Astrocyte (in vitro differentiated cells and primary cell): ENCODE measurements around the gene PLA2R1. TPM values are rescaled to one million over a fixed set of nuclear protein-coding genes. Genes with fewer than 3 reads are reported as not detected.

ENCODE experiments used
- DNase-seq: peaks from one replicate; pipeline ENCODE4 v3.0.0-alpha.2; 2010; ENCODE audit warnings: low read depth
- FAIRE-seq: peaks from 2 replicates; lab custom pipeline; 2011; peaks lifted over from hg19 to GRCh38; lab: Jason Lieb, UNC
- H2AFZ ChIP-seq: 2 replicates; pipeline ENCODE4 v1.6.0; 2012; ENCODE audit warnings: low read depth, low read length, inconsistent platforms
- H3K27ac ChIP-seq: 2 replicates; pipeline ENCODE4 v1.5.1; 2011; ENCODE audit warnings: low read depth, low read length, inconsistent platforms
- H3K27me3 ChIP-seq: 2 replicates; pipeline ENCODE4 v1.6.0; 2011; ENCODE audit warnings: low read length, inconsistent platforms; ENCODE audit not compliant: insufficient read depth
- H3K36me3 ChIP-seq: 2 replicates; pipeline ENCODE4 v1.5.1; 2011; ENCODE audit warnings: low read length, inconsistent platforms; ENCODE audit not compliant: insufficient read depth
- H3K4me1 ChIP-seq: 2 replicates; pipeline ENCODE4 v1.5.1; 2011; ENCODE audit warnings: low read length, inconsistent platforms; ENCODE audit not compliant: insufficient read depth
- H3K4me2 ChIP-seq: 2 replicates; pipeline ENCODE4 v1.6.0; 2012; ENCODE audit warnings: low read length, inconsistent platforms
- H3K4me3 ChIP-seq: 2 replicates; pipeline ENCODE4 v1.5.1; 2011; ENCODE audit warnings: low read depth, mild to moderate bottlenecking, low read length, inconsistent platforms; ENCODE audit not compliant: insufficient read depth
- H3K79me2 ChIP-seq: 2 replicates; pipeline ENCODE4 v1.6.0; 2012; ENCODE audit warnings: mild to moderate bottlenecking, low read length, inconsistent platforms; ENCODE audit not compliant: insufficient read depth
- H3K9ac ChIP-seq: 2 replicates; pipeline ENCODE4 v1.6.0; 2012; ENCODE audit warnings: mild to moderate bottlenecking, low read length, inconsistent platforms
- H3K9me3 ChIP-seq: 2 replicates; pipeline ENCODE4 v1.5.1; 2012; ENCODE audit warnings: low read depth, mild to moderate bottlenecking, low read length, inconsistent platforms; ENCODE audit not compliant: insufficient read depth
- H4K20me1 ChIP-seq: 2 replicates; pipeline ENCODE4 v1.6.0; 2012; ENCODE audit warnings: low read length, inconsistent platforms; ENCODE audit not compliant: insufficient read depth
- H3K27ac Mint-ChIP-seq: one replicate; pipeline ENCODE4 v1.8.0; 2021; ENCODE audit warnings: mild to moderate bottlenecking, mixed read lengths; ENCODE audit not compliant: unreplicated experiment
- H3K27me3 Mint-ChIP-seq: one replicate; pipeline ENCODE4 v1.8.0; 2021; ENCODE audit warnings: low read depth, mixed read lengths; ENCODE audit not compliant: unreplicated experiment
- H3K36me3 Mint-ChIP-seq: one replicate; pipeline ENCODE4 v1.8.0; 2021; ENCODE audit warnings: low read depth, mixed read lengths; ENCODE audit not compliant: unreplicated experiment
- H3K4me1 Mint-ChIP-seq: one replicate; pipeline ENCODE4 v1.8.0; 2021; ENCODE audit warnings: low read depth, mixed read lengths; ENCODE audit not compliant: unreplicated experiment
- H3K4me3 Mint-ChIP-seq: one replicate; pipeline ENCODE4 v1.8.0; 2021; ENCODE audit warnings: mild to moderate bottlenecking, moderate library complexity, mixed read lengths; ENCODE audit not compliant: unreplicated experiment
- H3K9me3 Mint-ChIP-seq: one replicate; pipeline ENCODE4 v1.8.0; 2021; ENCODE audit warnings: mild to moderate bottlenecking, mixed read lengths; ENCODE audit not compliant: unreplicated experiment
- CTCF ChIP-seq: IDR thresholded peaks from 2 replicates; pipeline ENCODE4 v1.5.1; 2011; ENCODE audit warnings: low read depth, mild to moderate bottlenecking, inconsistent platforms, low read length, moderate library complexity; ENCODE audit not compliant: insufficient read depth
- EZH2 ChIP-seq: IDR thresholded peaks from 2 replicates; pipeline ENCODE4 v1.6.1; 2012; ENCODE audit warnings: mild to moderate bottlenecking, low read length, inconsistent platforms; ENCODE audit not compliant: insufficient read depth
- total RNA-seq: library from RNA; stranded (reverse); gene quantifications from 2 replicates; pipeline ENCODE4 v1.2.1, GENCODE V29; 2021

PLA2R1 gene
- total RNA-seq, 1 donor from 2014 or later, result 7.1 TPM

- H3K9me3 ChIP-seq, result peaks cover 22% of the 10 kb centered on the region
- peaks cover 45% of the 10 kb centered on the region for H3K9me3 Mint-ChIP-seq
- H3K27ac Mint-ChIP-seq, result peak overlapping the region; percentile 92
- H3K27ac ChIP-seq, result no peak overlapping the region
- no peaks in the 10 kb centered on the region for H3K79me2 ChIP-seq
- no peaks in the 10 kb centered on the region for H4K20me1 ChIP-seq
- H3K4me3 Mint-ChIP-seq, result no peak overlapping the region
- peaks cover 12% of the 10 kb centered on the region for H3K4me1 Mint-ChIP-seq
- peaks cover 8% of the 10 kb centered on the region for H3K36me3 Mint-ChIP-seq
- H3K9ac ChIP-seq, result no peak overlapping the region
- H3K27me3 Mint-ChIP-seq, result no peaks in the 10 kb centered on the region
- H3K4me2 ChIP-seq, result no peak overlapping the region
- DNase-seq (peak; percentile 65), FAIRE-seq (peak; percentile 13)
- H3K4me3 ChIP-seq, result no peak overlapping the region
- H3K4me1 ChIP-seq, result no peaks in the 10 kb centered on the region
- no peaks in the 10 kb centered on the region for H3K27me3 ChIP-seq
- no peak overlapping the region for H2AFZ ChIP-seq
- TF ChIP-seq CTCF (no peak), EZH2 (no peak)
- no peaks in the 10 kb centered on the region for H3K36me3 ChIP-seq
Measured at GRCh38 chr2:160091381-160091780, 29.0 kb upstream of the PLA2R1 start.

- no peak for DNase-seq
- H3K27ac Mint-ChIP-seq, result no peak overlapping the region
- H3K4me1 Mint-ChIP-seq, result peaks cover 11% of the 10 kb centered on the region
- H3K27me3 ChIP-seq, result no peaks in the 10 kb centered on the region
- H3K27me3 Mint-ChIP-seq, result no peaks in the 10 kb centered on the region
- no peak overlapping the region for H3K27ac ChIP-seq
- TF ChIP-seq CTCF (peak; percentile 25), EZH2 (no peak)
- H3K36me3 ChIP-seq, result no peaks in the 10 kb centered on the region
- H3K36me3 Mint-ChIP-seq, result peaks cover 8% of the 10 kb centered on the region
- H3K79me2 ChIP-seq, result no peaks in the 10 kb centered on the region
- no peak for FAIRE-seq
- no peak overlapping the region for H3K9ac ChIP-seq
- H3K4me2 ChIP-seq, result no peak overlapping the region
- no peak overlapping the region for H3K4me3 ChIP-seq
- peaks cover 47% of the 10 kb centered on the region for H3K9me3 Mint-ChIP-seq
- H4K20me1 ChIP-seq, result no peaks in the 10 kb centered on the region
- H2AFZ ChIP-seq, result no peak overlapping the region
- H3K4me3 Mint-ChIP-seq, result no peak overlapping the region
- peaks cover 30% of the 10 kb centered on the region for H3K9me3 ChIP-seq
- H3K4me1 ChIP-seq, result no peaks in the 10 kb centered on the region
Measured at GRCh38 chr2:160087854-160088745, 25.7 kb upstream of the PLA2R1 start.

- Mint-ChIP-seq H3K4me1 (peaks cover under 1% of the 10 kb centered on the region), H3K27me3 (no peaks in the 10 kb centered on the region), H3K27ac (no peak overlapping the region), H3K4me3 (no peak overlapping the region), H3K9me3 (peaks cover 45% of the 10 kb centered on the region), H3K36me3 (peaks cover 8% of the 10 kb centered on the region)
- H3K9me3 ChIP-seq, result peaks cover 30% of the 10 kb centered on the region
- H2AFZ ChIP-seq, result no peak overlapping the region
- H3K4me2 ChIP-seq, result no peak overlapping the region
- no peaks in the 10 kb centered on the region for H3K79me2 ChIP-seq
- FAIRE-seq, result no peak
- no peak for DNase-seq
- TF ChIP-seq CTCF, result no peak
- no peak for TF ChIP-seq EZH2
- H4K20me1 ChIP-seq, result no peaks in the 10 kb centered on the region
- no peak overlapping the region for H3K9ac ChIP-seq
- H3K27me3 ChIP-seq, result no peaks in the 10 kb centered on the region
- no peak overlapping the region for H3K27ac ChIP-seq
- H3K4me1 ChIP-seq, result no peaks in the 10 kb centered on the region
- no peaks in the 10 kb centered on the region for H3K36me3 ChIP-seq
- no peak overlapping the region for H3K4me3 ChIP-seq
Measured at GRCh38 chr2:160085662-160086061, 23.2 kb upstream of the PLA2R1 start.
